Measurements from ENCODE around the gene ZMYND8.

DNA sequence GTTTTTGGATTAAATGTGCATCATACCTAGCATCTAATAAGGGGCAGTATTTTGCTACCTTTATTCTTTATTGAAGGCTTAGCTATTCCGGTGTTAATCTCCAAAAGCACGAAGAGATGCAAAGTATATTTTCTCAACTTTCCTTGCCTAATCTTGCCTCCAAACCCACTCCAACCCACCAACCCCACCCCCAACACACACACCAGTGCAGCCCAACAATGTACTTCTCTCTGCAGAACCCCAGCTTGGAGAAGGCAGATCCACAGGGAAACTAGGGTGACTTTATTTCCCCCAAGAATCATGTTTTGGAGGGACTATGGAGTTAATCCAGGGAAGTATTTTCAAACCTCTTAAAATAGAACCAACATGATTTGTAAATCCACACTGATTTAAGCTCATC is 73.6 kb downstream of the ZMYND8 start:
- TF ChIP-seq POLR2A (IDR thresholded peaks at IDR 0.05; ENCODE audit: borderline replicate concordance, extremely low read depth, insufficient read depth, insufficient read length): no peak
- TF ChIP-seq, protein P1, sequence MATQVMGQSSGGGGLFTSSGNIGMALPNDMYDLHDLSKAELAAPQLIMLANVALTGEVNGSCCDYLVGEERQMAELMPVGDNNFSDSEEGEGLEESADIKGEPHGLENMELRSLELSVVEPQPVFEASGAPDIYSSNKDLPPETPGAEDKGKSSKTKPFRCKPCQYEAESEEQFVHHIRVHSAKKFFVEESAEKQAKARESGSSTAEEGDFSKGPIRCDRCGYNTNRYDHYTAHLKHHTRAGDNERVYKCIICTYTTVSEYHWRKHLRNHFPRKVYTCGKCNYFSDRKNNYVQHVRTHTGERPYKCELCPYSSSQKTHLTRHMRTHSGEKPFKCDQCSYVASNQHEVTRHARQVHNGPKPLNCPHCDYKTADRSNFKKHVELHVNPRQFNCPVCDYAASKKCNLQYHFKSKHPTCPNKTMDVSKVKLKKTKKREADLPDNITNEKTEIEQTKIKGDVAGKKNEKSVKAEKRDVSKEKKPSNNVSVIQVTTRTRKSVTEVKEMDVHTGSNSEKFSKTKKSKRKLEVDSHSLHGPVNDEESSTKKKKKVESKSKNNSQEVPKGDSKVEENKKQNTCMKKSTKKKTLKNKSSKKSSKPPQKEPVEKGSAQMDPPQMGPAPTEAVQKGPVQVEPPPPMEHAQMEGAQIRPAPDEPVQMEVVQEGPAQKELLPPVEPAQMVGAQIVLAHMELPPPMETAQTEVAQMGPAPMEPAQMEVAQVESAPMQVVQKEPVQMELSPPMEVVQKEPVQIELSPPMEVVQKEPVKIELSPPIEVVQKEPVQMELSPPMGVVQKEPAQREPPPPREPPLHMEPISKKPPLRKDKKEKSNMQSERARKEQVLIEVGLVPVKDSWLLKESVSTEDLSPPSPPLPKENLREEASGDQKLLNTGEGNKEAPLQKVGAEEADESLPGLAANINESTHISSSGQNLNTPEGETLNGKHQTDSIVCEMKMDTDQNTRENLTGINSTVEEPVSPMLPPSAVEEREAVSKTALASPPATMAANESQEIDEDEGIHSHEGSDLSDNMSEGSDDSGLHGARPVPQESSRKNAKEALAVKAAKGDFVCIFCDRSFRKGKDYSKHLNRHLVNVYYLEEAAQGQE (IDR thresholded peaks at IDR 0.05; ENCODE audit: low read depth): no peak
- TF ChIP-seq RAD21 (IDR thresholded peaks at IDR 0.05; ENCODE audit: low read depth): no peak
- TF ChIP-seq JUND (IDR thresholded peaks at IDR 0.05): no peak
- TF ChIP-seq, protein P2, sequence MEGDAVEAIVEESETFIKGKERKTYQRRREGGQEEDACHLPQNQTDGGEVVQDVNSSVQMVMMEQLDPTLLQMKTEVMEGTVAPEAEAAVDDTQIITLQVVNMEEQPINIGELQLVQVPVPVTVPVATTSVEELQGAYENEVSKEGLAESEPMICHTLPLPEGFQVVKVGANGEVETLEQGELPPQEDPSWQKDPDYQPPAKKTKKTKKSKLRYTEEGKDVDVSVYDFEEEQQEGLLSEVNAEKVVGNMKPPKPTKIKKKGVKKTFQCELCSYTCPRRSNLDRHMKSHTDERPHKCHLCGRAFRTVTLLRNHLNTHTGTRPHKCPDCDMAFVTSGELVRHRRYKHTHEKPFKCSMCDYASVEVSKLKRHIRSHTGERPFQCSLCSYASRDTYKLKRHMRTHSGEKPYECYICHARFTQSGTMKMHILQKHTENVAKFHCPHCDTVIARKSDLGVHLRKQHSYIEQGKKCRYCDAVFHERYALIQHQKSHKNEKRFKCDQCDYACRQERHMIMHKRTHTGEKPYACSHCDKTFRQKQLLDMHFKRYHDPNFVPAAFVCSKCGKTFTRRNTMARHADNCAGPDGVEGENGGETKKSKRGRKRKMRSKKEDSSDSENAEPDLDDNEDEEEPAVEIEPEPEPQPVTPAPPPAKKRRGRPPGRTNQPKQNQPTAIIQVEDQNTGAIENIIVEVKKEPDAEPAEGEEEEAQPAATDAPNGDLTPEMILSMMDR (IDR thresholded peaks at IDR 0.05 in 2 of 3, conservative IDR thresholded peaks at IDR 0.05 in 1 of 3; ENCODE audit: borderline replicate concordance in 1 of 3, insufficient read depth in 1 of 3, low read depth in 2 of 3, low read length in 2 of 3): no peak
- TF ChIP-seq CBX3 (IDR thresholded peaks at IDR 0.05; ENCODE audit: low read depth): no peak
- TF ChIP-seq ZFX (IDR thresholded peaks at IDR 0.05): no peak
- no peak for TF ChIP-seq EGR1 (IDR thresholded peaks at IDR 0.05; ENCODE audit: low read depth)
- TF ChIP-seq EZH2phosphoT487 (IDR thresholded peaks at IDR 0.05; ENCODE audit: borderline replicate concordance): no peak
- TF ChIP-seq FOSL1 (IDR thresholded peaks at IDR 0.05; ENCODE audit: low read depth): no peak
- TF ChIP-seq YY1 (IDR thresholded peaks at IDR 0.05; ENCODE audit: extremely low read depth, insufficient replicate concordance, low read depth, low read length): no peak
- no peak for TF ChIP-seq TCF7L2 (IDR thresholded peaks at IDR 0.05; ENCODE audit: borderline replicate concordance, extremely low read depth, insufficient read depth, insufficient read length)
- no peak for TF ChIP-seq POLR2AphosphoS5 (IDR thresholded peaks at IDR 0.05; ENCODE audit: low read depth, low read length)

All from HCT116 (cell line).